PC-3 (cell line): ENCODE measurements around the gene FKBP1A. TPM values are rescaled to one million over a fixed set of nuclear protein-coding genes. Genes with fewer than 3 reads are reported as not detected.

Experiments
- ATAC-seq: fragments of 200-7000 bp; cut with Tn5 transposase; 2 replicates; pipeline ENCODE4 v1.9.1; 2020; ENCODE audit warnings: mild to moderate bottlenecking, moderate library complexity
- BruUV-seq: library from RNA; stranded (reverse); fragments of 400-500 nt; replicated peaks from 2 replicates; lab custom pipeline; 2021; lab: Mats Ljungman, UMichigan
- CTCF ChIA-PET: fragments of 300-600 bp; sonication (Branson Sonifier 250); formaldehyde crosslinking; loops from one replicate; lab custom pipeline; 2022; ENCODE audit warnings: antibody characterized with exemption; lab: Charles Lee
- POLR2A ChIA-PET: fragments of 300-600 bp; sonication (Branson Sonifier 250); formaldehyde crosslinking; loops from one replicate; lab custom pipeline; 2022; ENCODE audit warnings: antibody characterized with exemption; ENCODE audit not compliant: unreplicated experiment; lab: Charles Lee
- DNase-seq: peaks from one replicate; pipeline ENCODE4 v3.0.0-alpha.2; 2015
- H2AFZ ChIP-seq: fragments of 300-600 bp; sonication (generic); 2 replicates; pipeline ENCODE4 v1.6.0; 2016; ENCODE audit warnings: antibody characterized with exemption, low read length
- H3F3A ChIP-seq: fragments of 300-600 bp; sonication (generic); one replicate; pipeline ENCODE4 v1.6.0; 2017; ENCODE audit warnings: antibody characterized with exemption, low read length, control low read depth, mild to moderate bottlenecking; ENCODE audit not compliant: unreplicated experiment
- H3K27ac ChIP-seq: fragments of 300-600 bp; sonication (generic); 2 replicates; pipeline ENCODE4 v1.5.1; 2016; ENCODE audit warnings: mild to moderate bottlenecking, low read length
- H3K27me3 ChIP-seq: fragments of 300-600 bp; sonication (generic); 2 replicates; pipeline ENCODE4 v1.6.1; 2016; ENCODE audit warnings: low read length, mixed read lengths
- H3K36me3 ChIP-seq: fragments of 300-600 bp; sonication (generic); 2 replicates; pipeline ENCODE4 v1.6.1; 2016; ENCODE audit warnings: low read depth, mixed run types, low read length, mixed read lengths
- H3K4me1 ChIP-seq: fragments of 300-600 bp; sonication (generic); 2 replicates; pipeline ENCODE4 v1.5.1; 2016; ENCODE audit warnings: low read length; ENCODE audit not compliant: insufficient read depth
- H3K4me2 ChIP-seq: fragments of 300-600 bp; sonication (generic); 2 replicates; pipeline ENCODE4 v1.6.0; 2016; ENCODE audit warnings: low read length
- H3K4me3 ChIP-seq: fragments of 300-600 bp; sonication (generic); 2 replicates; pipeline ENCODE4 v1.5.1; 2016; ENCODE audit warnings: mild to moderate bottlenecking, low read length, mixed read lengths
- H3K79me2 ChIP-seq: fragments of 300-600 bp; sonication (generic); 2 replicates; pipeline ENCODE4 v1.6.1; 2017; ENCODE audit warnings: low read length, mixed read lengths
- H3K9ac ChIP-seq: fragments of 300-600 bp; sonication (generic); 2 replicates; pipeline ENCODE4 v1.6.0; 2016; ENCODE audit warnings: mild to moderate bottlenecking, low read length
- H3K9me2 ChIP-seq: fragments of 300-600 bp; sonication (generic); replicated peaks from 2 replicates; pipeline ENCODE4 v1.6.1; 2016; ENCODE audit warnings: mixed run types, low read length, mixed read lengths
- H3K9me3 ChIP-seq: fragments of 300-600 bp; sonication (generic); 2 replicates; pipeline ENCODE4 v1.6.1; 2016; ENCODE audit warnings: low read length, mixed read lengths
- H4K20me1 ChIP-seq: fragments of 300-600 bp; sonication (generic); 2 replicates; pipeline ENCODE4 v1.6.1; 2016; ENCODE audit warnings: low read length, mixed read lengths
- EZH2 ChIP-seq: fragments of 300-600 bp; sonication (generic); IDR thresholded peaks from one replicate; pipeline ENCODE4 v1.6.1; 2017; ENCODE audit warnings: antibody characterized with exemption, mild to moderate bottlenecking, low read length; ENCODE audit not compliant: unreplicated experiment
- EZH2phosphoT487 ChIP-seq: fragments of 300-600 bp; sonication (generic); IDR thresholded peaks from 2 replicates; pipeline ENCODE4 v1.6.1; 2018; ENCODE audit warnings: mild to moderate bottlenecking, antibody characterized with exemption, low read length, borderline replicate concordance
- intact Hi-C: fragments of 100-400 bp; cut with micrococcal nuclease; formaldehyde crosslinking; loops from 2 replicates; pipeline ENCODE4 v1.9.0; 2023
- total RNA-seq: library from RNA; depleted of rRNA; stranded (reverse); fragments of >200 nt; gene quantifications from 2 replicates; pipeline ENCODE4 v1.2.3, GENCODE V29; 2014
- TF ChIP-seq, protein P1 (sequence below): fragments of 300-600 bp; sonication (generic); conservative IDR thresholded peaks from 2 replicates; pipeline ENCODE4 v1.5.1; 2017; ENCODE audit warnings: antibody characterized with exemption, low read depth, mild to moderate bottlenecking, low read length

Gene FKBP1A
- total RNA-seq, 1 experiment from 2014 or later: 178 TPM

DNA sequence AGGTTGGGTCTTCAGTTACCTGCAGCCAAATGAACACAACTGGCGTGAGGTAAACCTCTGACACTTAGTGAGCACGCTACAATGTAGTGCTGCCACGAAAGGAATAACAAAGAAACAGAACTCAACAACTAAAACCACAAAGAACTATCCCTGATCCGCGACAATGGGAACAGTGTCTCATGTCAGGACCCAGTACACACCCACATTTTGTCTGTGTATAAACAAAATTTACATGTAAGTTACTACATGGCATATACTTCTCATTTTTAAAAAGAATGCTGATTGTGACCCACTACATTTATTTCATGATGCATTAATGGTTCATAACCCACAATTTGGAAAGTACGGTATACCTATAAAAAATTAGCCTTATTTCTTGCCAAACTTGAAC is 14.1 kb downstream of the FKBP1A start:
- Histone ChIP-seq H3K9me2 (no peaks in the 10 kb centered on the region), H3F3A (peaks cover 11% of the 10 kb centered on the region), H3K27me3 (no peaks in the 10 kb centered on the region), H3K9me3 (no peaks in the 10 kb centered on the region), H3K79me2 (peaks cover 100% of the 10 kb centered on the region), H3K4me2 (peak overlapping the region; percentile 67), H3K36me3 (peaks cover 57% of the 10 kb centered on the region), H3K4me3 (no peak overlapping the region), H3K27ac (peak overlapping the region; percentile 6; the same call in 1 of the 2 replicates), H3K4me1 (peaks cover 80% of the 10 kb centered on the region), H4K20me1 (peaks cover 84% of the 10 kb centered on the region), H3K9ac (no peak overlapping the region), H2AFZ (no peak overlapping the region)
- TF ChIP-seq, protein P1, sequence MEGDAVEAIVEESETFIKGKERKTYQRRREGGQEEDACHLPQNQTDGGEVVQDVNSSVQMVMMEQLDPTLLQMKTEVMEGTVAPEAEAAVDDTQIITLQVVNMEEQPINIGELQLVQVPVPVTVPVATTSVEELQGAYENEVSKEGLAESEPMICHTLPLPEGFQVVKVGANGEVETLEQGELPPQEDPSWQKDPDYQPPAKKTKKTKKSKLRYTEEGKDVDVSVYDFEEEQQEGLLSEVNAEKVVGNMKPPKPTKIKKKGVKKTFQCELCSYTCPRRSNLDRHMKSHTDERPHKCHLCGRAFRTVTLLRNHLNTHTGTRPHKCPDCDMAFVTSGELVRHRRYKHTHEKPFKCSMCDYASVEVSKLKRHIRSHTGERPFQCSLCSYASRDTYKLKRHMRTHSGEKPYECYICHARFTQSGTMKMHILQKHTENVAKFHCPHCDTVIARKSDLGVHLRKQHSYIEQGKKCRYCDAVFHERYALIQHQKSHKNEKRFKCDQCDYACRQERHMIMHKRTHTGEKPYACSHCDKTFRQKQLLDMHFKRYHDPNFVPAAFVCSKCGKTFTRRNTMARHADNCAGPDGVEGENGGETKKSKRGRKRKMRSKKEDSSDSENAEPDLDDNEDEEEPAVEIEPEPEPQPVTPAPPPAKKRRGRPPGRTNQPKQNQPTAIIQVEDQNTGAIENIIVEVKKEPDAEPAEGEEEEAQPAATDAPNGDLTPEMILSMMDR: no peak
- TF ChIP-seq EZH2 (no peak), EZH2phosphoT487 (no peak)
- DNase-seq (no peak), ATAC-seq (no peak)
- CTCF ChIA-PET: no interaction called here
- POLR2A ChIA-PET: no interaction called here
- no TSS peak for BruUV-seq
- intact Hi-C loops: no loop called here

DNA sequence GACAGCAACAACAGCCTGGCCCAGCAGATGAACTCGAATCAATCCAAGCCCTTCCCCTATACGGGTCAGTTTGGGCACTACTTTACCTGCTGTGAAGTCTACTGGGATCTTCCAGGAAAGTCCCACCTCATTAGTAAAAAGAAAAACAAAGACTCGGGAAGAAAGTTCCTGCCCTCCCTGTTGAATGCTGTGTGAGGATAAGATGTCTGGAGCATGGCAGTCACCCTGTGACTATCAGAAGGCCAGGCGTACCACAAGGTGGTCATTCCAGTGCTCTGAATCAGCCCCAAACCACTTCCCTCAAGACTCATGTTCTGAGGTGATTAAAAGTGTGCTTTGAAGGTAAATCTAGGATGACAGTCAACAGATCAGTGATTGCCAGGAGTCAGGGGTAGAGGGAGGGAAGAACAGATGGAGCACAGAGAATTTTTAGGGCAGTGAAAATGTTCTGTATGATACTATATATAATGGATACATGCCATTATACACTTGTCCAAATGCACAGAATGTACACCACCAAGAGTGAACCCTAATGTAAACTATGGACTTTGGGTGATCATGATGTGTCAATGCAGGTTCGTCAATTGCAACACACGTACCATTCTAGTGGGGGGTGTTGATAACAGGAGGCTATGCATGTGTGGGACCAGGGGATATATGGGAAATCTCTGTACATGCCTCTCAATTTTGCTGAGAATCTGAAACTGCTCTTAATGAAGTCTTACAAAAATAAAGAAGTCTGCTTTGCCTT is 14.7 kb downstream of the FKBP1A start:
- ATAC-seq: peak; percentile 82
- ChIA-PET POLR2A (no interaction called here), CTCF (no interaction called here)
- Histone ChIP-seq H3K9me2 (no peaks in the 10 kb centered on the region), H3K27ac (peak overlapping the region; percentile 78), H3K79me2 (peaks cover 100% of the 10 kb centered on the region), H3K4me1 (peaks cover 79% of the 10 kb centered on the region), H3F3A (peaks cover 14% of the 10 kb centered on the region), H3K4me2 (peak overlapping the region; percentile 67), H3K27me3 (no peaks in the 10 kb centered on the region), H3K9ac (peak overlapping the region; percentile 32), H3K36me3 (peaks cover 61% of the 10 kb centered on the region), H3K4me3 (peak overlapping the region; percentile 16; the same call in 1 of the 2 replicates), H3K9me3 (no peaks in the 10 kb centered on the region), H4K20me1 (peaks cover 85% of the 10 kb centered on the region), H2AFZ (no peak overlapping the region)
- DNase-seq: peak; percentile 96
- intact Hi-C loops: no loop called here
- no TSS peak for BruUV-seq
- no peak for TF ChIP-seq EZH2phosphoT487
- TF ChIP-seq, protein P1: no peak
- TF ChIP-seq EZH2: no peak

DNA sequence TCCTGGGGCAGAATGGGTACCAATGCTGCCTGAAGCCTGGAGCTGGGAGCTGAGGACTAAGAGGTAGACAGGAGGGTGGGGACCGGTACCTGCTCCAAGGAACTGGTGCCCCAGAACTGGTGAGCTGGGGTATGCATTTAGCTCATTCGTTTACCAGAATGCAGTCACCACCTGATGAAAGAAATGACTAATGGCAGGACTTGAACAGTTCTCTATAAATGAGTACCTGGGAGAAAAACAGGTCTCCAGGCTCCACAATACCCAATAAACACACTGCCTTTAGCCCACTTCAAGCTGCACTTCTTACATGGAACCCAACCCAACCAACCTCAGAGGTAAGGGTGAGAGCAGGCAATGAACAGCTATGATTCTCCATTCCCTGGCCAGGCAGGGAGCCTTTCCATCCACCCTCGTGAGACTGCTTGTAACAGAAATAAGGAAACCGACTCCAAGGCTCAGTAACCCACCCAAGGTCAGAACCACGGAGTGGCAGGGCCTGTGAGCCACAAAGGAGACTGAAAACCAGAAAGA is 15.4 kb downstream of the FKBP1A start:
- H3K4me3 ChIP-seq: peak overlapping the region; percentile 16; the same call in 1 of the 2 replicates
- peak overlapping the region; percentile 32 for H3K9ac ChIP-seq
- H3K9me3 ChIP-seq: no peaks in the 10 kb centered on the region
- H3F3A ChIP-seq: peaks cover 17% of the 10 kb centered on the region
- H3K79me2 ChIP-seq: peaks cover 100% of the 10 kb centered on the region
- no TSS peak for BruUV-seq
- ATAC-seq: no peak
- H3K36me3 ChIP-seq: peaks cover 62% of the 10 kb centered on the region
- peaks cover 74% of the 10 kb centered on the region for H3K4me1 ChIP-seq
- TF ChIP-seq EZH2 (no peak), EZH2phosphoT487 (no peak)
- TF ChIP-seq, protein P1: no peak
- ChIA-PET CTCF (interaction anchor here (0.6 kb wide), 1 partner anchor 16 kb away, joined by 3 read pairs; no protein-coding TSS in a partner anchor), POLR2A (no interaction called here)
- H4K20me1 ChIP-seq: peaks cover 80% of the 10 kb centered on the region
- peak overlapping the region; percentile 67 for H3K4me2 ChIP-seq
- peak overlapping the region; percentile 78 for H3K27ac ChIP-seq
- no peaks in the 10 kb centered on the region for H3K27me3 ChIP-seq
- no peak overlapping the region for H2AFZ ChIP-seq
- intact Hi-C loops: no loop called here
- DNase-seq: peak; percentile 55
- H3K9me2 ChIP-seq: no peaks in the 10 kb centered on the region
